Esophagus muscularis mucosa (tissue), 3 donors: Measurements from ENCODE around the gene KLF14.

Experiments
- POLR2A ChIP-seq: fragments of 450-650 bp; IDR thresholded peaks from one replicate; pipeline ENCODE4 v1.6.1; 2017; ENCODE audit warnings: antibody characterized with exemption, moderate library complexity, mild to moderate bottlenecking, low read depth
- POLR2AphosphoS5 ChIP-seq, 2 donors: sonication (generic); formaldehyde crosslinking; IDR thresholded peaks; one replicate each; pipeline ENCODE4 v1.6.1; 2017; ENCODE audit warnings: antibody characterized with exemption in 2 of 2
- TF ChIP-seq, protein P1 (sequence below), 3 experiments: fragments of 200-600 bp in 2 of 3; fragments of 450-650 bp in 1 of 3; sonication (generic) in 2 of 3; IDR thresholded peaks; one replicate each; pipeline ENCODE4 v1.5.1; 2017 to 2019; ENCODE audit warnings: antibody characterized with exemption in 3 of 3, mild to moderate bottlenecking in 2 of 3, moderate library complexity in 1 of 3

DNA sequence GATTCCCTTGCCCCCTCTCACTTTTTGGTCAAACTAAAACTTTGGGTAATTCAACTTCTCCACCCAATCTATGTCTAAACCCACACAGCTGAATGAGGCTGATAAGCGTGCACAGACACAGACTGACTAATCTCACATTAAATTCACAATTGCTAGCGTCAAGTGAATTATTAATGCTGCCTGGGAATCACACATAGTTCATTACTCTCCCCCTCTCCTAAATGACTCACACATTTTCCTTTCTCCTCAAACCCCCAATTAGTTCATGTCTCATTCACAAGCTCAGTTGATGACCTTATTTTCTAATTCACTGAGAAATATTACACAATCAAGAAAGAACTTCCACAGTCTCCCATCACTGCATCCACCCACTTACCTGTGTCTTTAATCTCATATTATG, 14.5 kb downstream of the KLF14 start:
- TF ChIP-seq, protein P1, sequence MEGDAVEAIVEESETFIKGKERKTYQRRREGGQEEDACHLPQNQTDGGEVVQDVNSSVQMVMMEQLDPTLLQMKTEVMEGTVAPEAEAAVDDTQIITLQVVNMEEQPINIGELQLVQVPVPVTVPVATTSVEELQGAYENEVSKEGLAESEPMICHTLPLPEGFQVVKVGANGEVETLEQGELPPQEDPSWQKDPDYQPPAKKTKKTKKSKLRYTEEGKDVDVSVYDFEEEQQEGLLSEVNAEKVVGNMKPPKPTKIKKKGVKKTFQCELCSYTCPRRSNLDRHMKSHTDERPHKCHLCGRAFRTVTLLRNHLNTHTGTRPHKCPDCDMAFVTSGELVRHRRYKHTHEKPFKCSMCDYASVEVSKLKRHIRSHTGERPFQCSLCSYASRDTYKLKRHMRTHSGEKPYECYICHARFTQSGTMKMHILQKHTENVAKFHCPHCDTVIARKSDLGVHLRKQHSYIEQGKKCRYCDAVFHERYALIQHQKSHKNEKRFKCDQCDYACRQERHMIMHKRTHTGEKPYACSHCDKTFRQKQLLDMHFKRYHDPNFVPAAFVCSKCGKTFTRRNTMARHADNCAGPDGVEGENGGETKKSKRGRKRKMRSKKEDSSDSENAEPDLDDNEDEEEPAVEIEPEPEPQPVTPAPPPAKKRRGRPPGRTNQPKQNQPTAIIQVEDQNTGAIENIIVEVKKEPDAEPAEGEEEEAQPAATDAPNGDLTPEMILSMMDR (IDR thresholded peaks at IDR 0.05), result no peak
- TF ChIP-seq POLR2AphosphoS5 (IDR thresholded peaks at IDR 0.05), result no peak
- no peak for TF ChIP-seq POLR2A
